VCaP (cell line): ENCODE data around the gene LNX1.

Experiments
- H3K27ac ChIP-seq: fragments of 450-650 bp; 2 replicates; pipeline ENCODE4 v1.5.1; 2017
- CTCF ChIP-seq: fragments of 450-650 bp; conservative IDR thresholded peaks from 2 replicates; pipeline ENCODE4 v1.5.1; 2017; ENCODE audit warnings: mild to moderate bottlenecking, moderate library complexity

Gene LNX1

GRCh38 chr4:53501561-53501960 is 89.7 kb downstream of the LNX1 start:
- H3K27ac ChIP-seq: no peak overlapping the region
- TF ChIP-seq CTCF: no peak

- H3K27ac ChIP-seq: no peak overlapping the region
- TF ChIP-seq CTCF: no peak
Measured at GRCh38 chr4:53500546-53500945, 90.7 kb downstream of the LNX1 start.

- TF ChIP-seq CTCF: no peak
- no peak overlapping the region for H3K27ac ChIP-seq
Measured at GRCh38 chr4:53499791-53500190, 91.5 kb downstream of the LNX1 start.

- no peak overlapping the region for H3K27ac ChIP-seq
- no peak for TF ChIP-seq CTCF
Measured at GRCh38 chr4:53498706-53499105, 92.6 kb downstream of the LNX1 start.

GRCh38 chr4:53497487-53498244 is 93.6 kb downstream of the LNX1 start:
- no peak for TF ChIP-seq CTCF
- H3K27ac ChIP-seq: no peak overlapping the region

GRCh38 chr4:53494851-53495250 is 96.4 kb downstream of the LNX1 start:
- H3K27ac ChIP-seq: no peak overlapping the region
- TF ChIP-seq CTCF: no peak

GRCh38 chr4:53490965-53491622 is 100.2 kb downstream of the LNX1 start:
- no peak overlapping the region; the same call in 1 of the 2 replicates for H3K27ac ChIP-seq
- TF ChIP-seq CTCF: peak; percentile 88
